Sigmoid colon (tissue), 7 donors: ENCODE measurements around the gene HPGD. TPM values are rescaled to one million over a fixed set of nuclear protein-coding genes. Genes with fewer than 3 reads are reported as not detected.

Source experiments
- DNase-seq: peaks from one replicate; pipeline ENCODE4 v3.0.0-alpha.2; 2019
- H3K27ac ChIP-seq, 4 donors: fragments of 200-600 bp; sonication (generic); one replicate each; pipeline ENCODE4 v1.5.1; 2016 to 2019; ENCODE audit warnings: mild to moderate bottlenecking in 1 of 4
- H3K27me3 ChIP-seq, 3 donors: fragments of 200-600 bp; sonication (generic); one replicate each; pipeline ENCODE4 v1.5.1; 2019; ENCODE audit warnings: mild to moderate bottlenecking in 1 of 3
- H3K36me3 ChIP-seq, 4 donors: fragments of 200-600 bp; sonication (generic); one replicate each; pipeline ENCODE4 v1.5.1; 2016 to 2019
- H3K4me1 ChIP-seq, 4 donors: fragments of 200-600 bp; sonication (generic); one replicate each; pipeline ENCODE4 v1.5.1; 2017 to 2019
- H3K4me3 ChIP-seq, 4 donors: fragments of 200-600 bp; sonication (generic); one replicate each; pipeline ENCODE4 v1.5.1; 2017 to 2019; ENCODE audit warnings: mild to moderate bottlenecking in 2 of 4, moderate library complexity in 1 of 4
- H3K9me3 ChIP-seq, 4 donors: fragments of 200-600 bp in 3 of 4; sonication (generic) in 3 of 4; one replicate each; pipeline versions ENCODE4 v1.5.1 to v1.6.1; 2013 to 2019
- EP300 ChIP-seq, 4 donors: sonication (generic); formaldehyde crosslinking; IDR thresholded peaks; one replicate each; pipeline ENCODE4 v1.6.1; 2017; ENCODE audit warnings: antibody characterized with exemption in 4 of 4
- POLR2A ChIP-seq, 2 donors: fragments of 450-650 bp; IDR thresholded peaks; one replicate each; pipeline ENCODE4 v1.6.1; 2016; ENCODE audit warnings: antibody characterized with exemption in 2 of 2, mild to moderate bottlenecking in 2 of 2, moderate library complexity in 2 of 2
- POLR2AphosphoS5 ChIP-seq, 4 donors: sonication (generic); formaldehyde crosslinking; IDR thresholded peaks; one replicate each; pipeline ENCODE4 v1.6.1; 2017; ENCODE audit warnings: antibody characterized with exemption in 4 of 4
- WGBS, 2 donors: extraction: QIAGEN DNeasy Blood & Tissue Kit; methylation state at CpG; one replicate each; pipeline ENCODE4 v1.1.7; 2013; 5-methylcytosine and 5-hydroxymethylcytosine counted together
- intact Hi-C: fragments of 100-400 bp; cut with DNase I; formaldehyde crosslinking; loops from one replicate; pipeline ENCODE4 v1.15.1; 2023
- polyA plus RNA-seq, 3 donors: library from polyadenylated mRNA; stranded (reverse); fragments of 200-250 nt; gene quantifications; one replicate each; pipeline ENCODE4 v1.2.3, GENCODE V29; 2013
- total RNA-seq, 4 donors: library from RNA; depleted of rRNA; stranded (reverse); fragments of >200 nt; gene quantifications; one replicate each; pipeline ENCODE4 v1.1.0, GENCODE V29; 2016
- TF ChIP-seq, protein P1 (sequence below), 4 experiments: fragments of 450-650 bp in 3 of 4; fragments of 200-600 bp in 1 of 4; IDR thresholded peaks; one replicate each; pipeline ENCODE4 v1.5.1; 2016 to 2019; ENCODE audit warnings: antibody characterized with exemption in 4 of 4, mild to moderate bottlenecking in 3 of 4, moderate library complexity in 2 of 4
- donor health status: healthy with polysubstance abuse.
- donor health status: Bipolar disorder and iron deficiency.
- donor health status: healthy.

HPGD gene
- total and polyA plus RNA-seq, 7 donors, result 71.9 to 659 (median 166) TPM

DNA sequence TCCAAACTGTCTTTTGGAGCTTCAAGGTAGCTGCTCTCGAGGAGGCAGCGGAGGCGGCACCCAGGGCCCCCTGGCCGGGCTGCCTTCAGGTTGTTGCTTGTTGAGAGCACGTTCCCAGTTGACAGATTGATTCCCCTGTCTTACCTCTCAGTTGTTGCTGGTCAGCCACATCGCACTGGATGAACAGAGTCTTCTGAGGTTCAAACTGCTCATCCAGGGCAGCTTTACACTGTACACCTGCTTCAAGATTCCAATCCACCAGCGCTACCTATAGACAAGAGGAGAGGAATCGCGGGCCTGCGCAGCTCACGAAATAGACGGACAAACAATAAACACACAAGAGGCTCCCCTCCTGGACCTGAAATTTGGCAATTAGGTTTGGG, 497 bp downstream of the HPGD start:
- no peaks in the 10 kb centered on the region for H3K9me3 ChIP-seq
- H3K27me3 ChIP-seq, result no peaks in the 10 kb centered on the region
- 1% methylated on average over 12 of the region's 12 CpGs for WGBS, 2 donors
- no peak for DNase-seq
- TF ChIP-seq EP300 (IDR thresholded peaks at IDR 0.05), result no peak
- TF ChIP-seq POLR2A (IDR thresholded peaks at IDR 0.05), result no peak
- TF ChIP-seq, protein P1, sequence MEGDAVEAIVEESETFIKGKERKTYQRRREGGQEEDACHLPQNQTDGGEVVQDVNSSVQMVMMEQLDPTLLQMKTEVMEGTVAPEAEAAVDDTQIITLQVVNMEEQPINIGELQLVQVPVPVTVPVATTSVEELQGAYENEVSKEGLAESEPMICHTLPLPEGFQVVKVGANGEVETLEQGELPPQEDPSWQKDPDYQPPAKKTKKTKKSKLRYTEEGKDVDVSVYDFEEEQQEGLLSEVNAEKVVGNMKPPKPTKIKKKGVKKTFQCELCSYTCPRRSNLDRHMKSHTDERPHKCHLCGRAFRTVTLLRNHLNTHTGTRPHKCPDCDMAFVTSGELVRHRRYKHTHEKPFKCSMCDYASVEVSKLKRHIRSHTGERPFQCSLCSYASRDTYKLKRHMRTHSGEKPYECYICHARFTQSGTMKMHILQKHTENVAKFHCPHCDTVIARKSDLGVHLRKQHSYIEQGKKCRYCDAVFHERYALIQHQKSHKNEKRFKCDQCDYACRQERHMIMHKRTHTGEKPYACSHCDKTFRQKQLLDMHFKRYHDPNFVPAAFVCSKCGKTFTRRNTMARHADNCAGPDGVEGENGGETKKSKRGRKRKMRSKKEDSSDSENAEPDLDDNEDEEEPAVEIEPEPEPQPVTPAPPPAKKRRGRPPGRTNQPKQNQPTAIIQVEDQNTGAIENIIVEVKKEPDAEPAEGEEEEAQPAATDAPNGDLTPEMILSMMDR (IDR thresholded peaks at IDR 0.05), result no peak
- TF ChIP-seq POLR2AphosphoS5 (IDR thresholded peaks at IDR 0.05), result no peak
- peak overlapping the region; percentile 63 to 87 (median 82) for H3K27ac ChIP-seq
- peaks cover 0 to 44% (median 28%) of the 10 kb centered on the region in 4 donors for H3K4me1 ChIP-seq
- intact Hi-C loops, result loop anchor here (1.0 to 5.0 kb wide), 3 partner anchors 64 to 157 kb away; no protein-coding TSS in a partner anchor
- peak overlapping the region; percentile 59 to 86 (median 76) for H3K4me3 ChIP-seq
- peaks cover 0 to 9% (median 0%) of the 10 kb centered on the region in 4 donors for H3K36me3 ChIP-seq

GRCh38 chr4:174520660-174521059, 1.6 kb downstream of the HPGD start:
- Histone ChIP-seq H3K27ac (peak overlapping the region in 3 of 4 donors; percentile 81 to 87 (median 82)), H3K4me1 (peaks cover 0 to 39% (median 27%) of the 10 kb centered on the region in 4 donors), H3K27me3 (no peaks in the 10 kb centered on the region), H3K36me3 (peaks cover 0 to 17% (median 0%) of the 10 kb centered on the region in 4 donors), H3K4me3 (peak overlapping the region in 3 of 4 donors; percentile 59 to 86 (median 71)), H3K9me3 (no peaks in the 10 kb centered on the region)
- WGBS, 2 donors, result 42 to 44% methylated on average over 1 of the region's 1 CpG
- no peak for DNase-seq
- TF ChIP-seq POLR2AphosphoS5 (IDR thresholded peaks at IDR 0.05) (peak in 3 of 4 donors; percentile 33 to 54 (median 46)), POLR2A (IDR thresholded peaks at IDR 0.05) (no peak), EP300 (IDR thresholded peaks at IDR 0.05) (peak in 2 of 4 donors; percentile 32 to 79)
- TF ChIP-seq, protein P1 (IDR thresholded peaks at IDR 0.05), result no peak
- intact Hi-C loops, result loop anchor here (5.0 kb wide), 1 partner anchor 77 kb away; no protein-coding TSS in a partner anchor

- Histone ChIP-seq H3K27me3 (no peaks in the 10 kb centered on the region), H3K4me3 (no peak overlapping the region), H3K4me1 (peaks cover 0 to 25% (median 18%) of the 10 kb centered on the region in 4 donors), H3K36me3 (peaks cover 0 to 17% (median 0%) of the 10 kb centered on the region in 4 donors), H3K9me3 (no peaks in the 10 kb centered on the region), H3K27ac (peak overlapping the region in 2 of 4 donors; percentile 20 to 24)
- DNase-seq, result no peak
- TF ChIP-seq EP300 (IDR thresholded peaks at IDR 0.05), result no peak
- TF ChIP-seq, protein P1 (IDR thresholded peaks at IDR 0.05), result no peak
- TF ChIP-seq POLR2AphosphoS5 (IDR thresholded peaks at IDR 0.05), result no peak
- no peak for TF ChIP-seq POLR2A (IDR thresholded peaks at IDR 0.05)
- intact Hi-C loops, result loop anchor here (2.0 kb wide), 1 partner anchor 115 kb away; no protein-coding TSS in a partner anchor
- WGBS, 2 donors, result 63 to 86% methylated on average over 1 of the region's 1 CpG
These were observed 4.5 kb downstream of the HPGD start for GRCh38 chr4:174517502-174518445.

- 75 to 80% methylated on average over 1 of the region's 1 CpG for WGBS, 2 donors
These were observed 5.5 kb downstream of the HPGD start for GRCh38 chr4:174516794-174517193.

More at GRCh38 chr4:174516794-174517193, 5.5 kb downstream of the HPGD start:
- H3K9me3 ChIP-seq, result no peaks in the 10 kb centered on the region
- H3K27me3 ChIP-seq, result no peaks in the 10 kb centered on the region
- TF ChIP-seq EP300 (IDR thresholded peaks at IDR 0.05), result no peak
- TF ChIP-seq POLR2A (IDR thresholded peaks at IDR 0.05), result no peak
- TF ChIP-seq, protein P1 (IDR thresholded peaks at IDR 0.05), result no peak
- TF ChIP-seq POLR2AphosphoS5 (IDR thresholded peaks at IDR 0.05), result no peak
- H3K36me3 ChIP-seq, result peaks cover 0 to 27% (median 0%) of the 10 kb centered on the region in 4 donors
- peaks cover 0 to 25% (median 19%) of the 10 kb centered on the region in 4 donors for H3K4me1 ChIP-seq
- no peak overlapping the region for H3K27ac ChIP-seq
- intact Hi-C loops, result loop anchor here (2.0 kb wide), 1 partner anchor 116 kb away; no protein-coding TSS in a partner anchor
- no peak for DNase-seq
- no peak overlapping the region for H3K4me3 ChIP-seq
